ENCODE measurements around the gene SMIM3.
A peak's percentile ranks its signal among the peaks of the same experiment; 100 is the strongest.
"Not testable (repeated sequence)": the region's sequence is repeated elsewhere in the genome, so short reads cannot be mapped to it uniquely, and the experiment has no call there.

SMIM3 gene

GRCh38 chr5:150778517-150779396, at the start of gene SMIM3:
Gene SMIM3, plus strand, starts transcription at chr5:150778757. Its CDS starts 16,684 bp downstream, at chr5:150795441.
- in situ Hi-C loops (cut with MboI; ENCODE audit: low pct_unique_long_range_greater_than_20kb, low sequenced_read_pairs, unreplicated experiment) = no loop called here
- TF ChIP-seq CTCF (IDR thresholded peaks at IDR 0.05; ENCODE audit: extremely low read depth, insufficient read depth, missing control alignments) = peak; percentile 75
- DNase-seq (ENCODE audit: low spot score) = peak; percentile 48

- in situ Hi-C loops (cut with MboI; ENCODE audit: low pct_unique_long_range_greater_than_20kb, low sequenced_read_pairs, unreplicated experiment) = no loop called here
- no peak for TF ChIP-seq CTCF (IDR thresholded peaks at IDR 0.05; ENCODE audit: extremely low read depth, insufficient read depth, missing control alignments)
- no peak for DNase-seq (ENCODE audit: low spot score)
These were observed 48.7 kb upstream of the SMIM3 start for GRCh38 chr5:150729859-150730258.

- TF ChIP-seq CTCF (IDR thresholded peaks at IDR 0.05; ENCODE audit: extremely low read depth, insufficient read depth, missing control alignments) = no peak
- in situ Hi-C loops (cut with MboI; ENCODE audit: low pct_unique_long_range_greater_than_20kb, low sequenced_read_pairs, unreplicated experiment) = no loop called here
- no peak for DNase-seq (ENCODE audit: low spot score)
These were observed 46.8 kb upstream of the SMIM3 start for GRCh38 chr5:150731669-150732242.

DNA sequence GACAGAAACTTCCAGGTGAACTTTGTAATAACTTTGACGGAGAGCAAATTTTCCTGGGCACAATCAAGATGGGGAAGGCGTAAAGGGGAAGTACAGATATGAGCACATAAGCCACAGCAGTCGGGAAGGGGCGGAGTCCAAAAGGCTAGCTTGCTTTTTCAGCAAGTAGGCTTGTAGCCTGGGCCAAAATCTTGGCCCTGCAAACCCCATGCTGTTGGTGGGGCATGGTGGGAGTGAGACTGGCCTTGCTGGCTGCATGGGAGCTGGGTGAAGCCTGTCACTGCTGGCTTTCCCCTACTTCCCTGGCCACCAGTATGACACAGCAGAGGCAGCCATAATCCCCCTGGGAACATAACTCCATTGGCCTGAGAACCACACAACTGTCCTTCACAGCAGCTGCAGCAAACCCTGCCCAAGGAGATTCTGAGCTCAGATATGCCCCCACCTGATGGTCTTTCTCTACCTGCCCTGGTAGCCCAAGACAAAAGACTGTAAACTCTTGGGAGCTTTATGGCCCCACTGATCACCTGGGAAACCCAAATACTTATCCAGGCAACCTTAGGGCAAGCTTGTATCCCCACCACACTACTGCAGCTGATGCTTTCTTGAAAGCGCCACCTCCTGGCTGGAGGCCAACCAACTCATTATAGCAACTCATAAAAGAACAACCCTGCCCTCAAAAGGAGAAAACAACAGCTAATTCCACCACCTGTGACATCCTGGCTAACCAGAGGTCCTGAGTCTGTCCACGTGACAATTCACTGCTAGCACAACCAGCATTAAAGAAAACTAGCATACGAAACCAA, 43.8 kb upstream of the SMIM3 start:
- DNase-seq (ENCODE audit: low spot score) = peak; percentile 17

DNA sequence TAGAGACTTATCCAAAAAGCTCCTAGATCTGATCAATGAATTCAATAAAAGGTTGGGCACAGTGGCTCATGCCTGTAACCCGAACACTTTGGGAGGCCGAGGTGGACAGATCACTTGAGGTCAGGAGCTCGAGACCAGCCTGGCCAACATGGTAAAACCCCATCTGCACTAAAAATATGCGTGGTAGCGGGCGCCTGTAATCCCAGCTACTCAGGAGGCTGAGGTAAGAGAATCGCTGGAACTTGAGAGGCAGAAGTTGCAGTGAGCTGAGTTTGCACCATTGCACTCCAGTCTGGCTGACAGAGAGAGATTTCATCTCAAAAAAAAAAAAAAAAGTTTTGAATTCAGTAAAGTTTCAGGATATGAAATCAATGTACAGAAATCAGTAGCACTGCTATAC, 39.7 kb upstream of the SMIM3 start:
- DNase-seq (ENCODE audit: low spot score) = no peak
- in situ Hi-C loops (cut with MboI; ENCODE audit: low pct_unique_long_range_greater_than_20kb, low sequenced_read_pairs, unreplicated experiment) = no loop called here
- TF ChIP-seq CTCF (IDR thresholded peaks at IDR 0.05; ENCODE audit: extremely low read depth, insufficient read depth, missing control alignments) = no peak

More for the DNA sequence above, 43.8 kb upstream of the SMIM3 start:
- in situ Hi-C loops (cut with MboI; ENCODE audit: low pct_unique_long_range_greater_than_20kb, low sequenced_read_pairs, unreplicated experiment) = no loop called here
- TF ChIP-seq CTCF (IDR thresholded peaks at IDR 0.05; ENCODE audit: extremely low read depth, insufficient read depth, missing control alignments) = peak; percentile 35

- in situ Hi-C loops (cut with MboI; ENCODE audit: low pct_unique_long_range_greater_than_20kb, low sequenced_read_pairs, unreplicated experiment) = no loop called here
- DNase-seq (ENCODE audit: low spot score) = no peak
- no peak for TF ChIP-seq CTCF (IDR thresholded peaks at IDR 0.05; ENCODE audit: extremely low read depth, insufficient read depth, missing control alignments)
These were observed 37.6 kb upstream of the SMIM3 start for GRCh38 chr5:150740992-150741391.

GRCh38 chr5:150742455-150743141, 36.0 kb upstream of the SMIM3 start:
- in situ Hi-C loops (cut with MboI; ENCODE audit: low pct_unique_long_range_greater_than_20kb, low sequenced_read_pairs, unreplicated experiment); DNase-seq (ENCODE audit: low spot score): not testable (repeated sequence)

GRCh38 chr5:150743142-150743488, 35.4 kb upstream of the SMIM3 start:
- DNase-seq (ENCODE audit: low spot score); in situ Hi-C loops (cut with MboI; ENCODE audit: low pct_unique_long_range_greater_than_20kb, low sequenced_read_pairs, unreplicated experiment): not testable (repeated sequence)
